Measurements from ENCODE around the gene IDI1. TPM values are rescaled to one million over a fixed set of nuclear protein-coding genes. Genes with fewer than 3 reads are reported as not detected.

Gene IDI1
- total RNA-seq, 1 experiment from 2014 or later = 102 TPM

DNA sequence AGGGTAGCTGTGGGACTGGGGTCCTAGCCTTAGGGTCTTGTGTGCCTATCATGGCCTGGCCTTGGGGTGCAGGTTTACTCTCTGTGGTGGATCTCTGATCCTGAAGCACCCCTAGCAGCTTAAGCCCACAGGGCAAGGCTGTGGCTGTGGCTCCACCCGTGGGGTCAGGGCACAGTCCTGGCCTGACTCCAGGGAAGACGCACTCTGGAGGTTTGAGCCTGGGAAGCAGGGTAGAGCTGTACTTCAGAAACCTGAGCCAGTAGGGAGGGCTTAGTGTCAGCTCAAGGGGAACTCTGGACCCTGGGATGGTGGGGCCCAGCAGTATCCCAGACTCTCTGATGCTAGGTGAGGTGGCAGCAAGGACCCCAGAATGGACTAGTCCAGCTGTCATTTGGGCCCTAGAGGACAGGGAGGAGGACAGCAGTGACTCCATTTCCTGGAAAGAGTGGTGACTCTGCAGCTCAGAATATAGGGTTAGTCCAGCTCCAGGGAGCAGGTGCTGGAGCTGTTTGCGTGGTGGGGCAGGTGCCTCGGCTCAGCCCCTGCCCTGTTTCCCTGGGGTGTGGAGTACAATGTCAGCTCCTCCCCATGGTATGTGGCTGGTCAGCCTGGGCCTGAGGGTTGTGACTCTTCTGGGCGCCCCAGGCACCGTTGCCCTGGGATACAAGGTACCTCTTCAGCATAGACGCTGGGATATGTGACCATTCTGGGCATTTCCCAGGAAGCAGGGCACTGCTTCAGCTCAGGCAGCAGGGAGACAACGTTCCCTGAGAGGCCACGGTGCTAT lies 44.8 kb downstream of the IDI1 start:
- H3K27me3 ChIP-seq (ENCODE audit: control insufficient read depth, insufficient read depth, low read length) = no peaks in the 10 kb centered on the region
- DNase-seq = no peak
- H3K36me3 ChIP-seq (replicated peaks; ENCODE audit: control insufficient read depth, insufficient read depth, low read length) = peaks cover 61% of the 10 kb centered on the region
- no peak overlapping the region for H3K4me3 ChIP-seq (ENCODE audit: insufficient read depth, low read depth, low read length)

- no peak for DNase-seq
These were observed 46.4 kb downstream of the IDI1 start for GRCh38 chr10:1002425-1003006.

DNA sequence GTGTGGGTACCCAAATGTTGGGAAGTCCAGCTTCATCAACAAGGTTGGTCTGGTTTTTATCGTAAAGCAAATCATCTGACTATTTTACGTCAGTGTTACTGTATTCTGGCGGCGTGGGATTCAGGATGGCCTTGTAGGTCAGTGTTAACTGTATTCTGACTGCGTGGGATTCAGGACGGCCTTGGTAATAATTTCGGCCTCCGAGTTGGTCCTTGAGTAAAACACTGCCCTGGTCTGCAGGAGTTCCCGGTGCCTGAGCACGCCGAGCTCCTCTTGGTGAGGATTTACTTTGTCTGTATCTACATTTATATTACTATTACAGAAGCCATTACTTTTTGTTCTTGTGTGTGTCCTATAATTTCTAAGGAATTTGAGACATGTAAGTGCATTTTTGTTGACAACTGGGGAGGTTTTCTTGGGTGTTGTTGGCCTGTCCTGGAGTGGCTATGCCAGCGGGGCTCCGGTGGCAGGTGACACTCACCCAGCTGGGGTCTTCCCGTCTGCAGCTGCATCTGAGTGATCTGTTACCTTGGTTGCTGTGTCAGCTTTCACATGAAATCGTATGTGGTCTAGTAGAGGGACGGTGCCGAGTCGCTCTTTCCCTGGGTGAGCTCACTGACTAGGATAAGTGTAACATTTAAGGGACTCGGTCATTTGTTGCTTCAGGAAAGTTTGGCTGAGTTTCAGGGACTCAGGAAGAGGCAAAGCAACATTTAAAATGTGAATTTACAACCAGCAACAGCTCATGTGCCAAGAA lies 51.5 kb downstream of the IDI1 start:
- H3K36me3 ChIP-seq (replicated peaks; ENCODE audit: control insufficient read depth, insufficient read depth, low read length) = peaks cover 59% of the 10 kb centered on the region
- H3K27me3 ChIP-seq (ENCODE audit: control insufficient read depth, insufficient read depth, low read length) = no peaks in the 10 kb centered on the region

More at GRCh38 chr10:1002425-1003006, 46.4 kb downstream of the IDI1 start:
- Histone ChIP-seq H3K27me3 (ENCODE audit: control insufficient read depth, insufficient read depth, low read length) (no peaks in the 10 kb centered on the region), H3K4me3 (ENCODE audit: insufficient read depth, low read depth, low read length) (no peak overlapping the region), H3K36me3 (replicated peaks; ENCODE audit: control insufficient read depth, insufficient read depth, low read length) (peaks cover 62% of the 10 kb centered on the region)

DNA sequence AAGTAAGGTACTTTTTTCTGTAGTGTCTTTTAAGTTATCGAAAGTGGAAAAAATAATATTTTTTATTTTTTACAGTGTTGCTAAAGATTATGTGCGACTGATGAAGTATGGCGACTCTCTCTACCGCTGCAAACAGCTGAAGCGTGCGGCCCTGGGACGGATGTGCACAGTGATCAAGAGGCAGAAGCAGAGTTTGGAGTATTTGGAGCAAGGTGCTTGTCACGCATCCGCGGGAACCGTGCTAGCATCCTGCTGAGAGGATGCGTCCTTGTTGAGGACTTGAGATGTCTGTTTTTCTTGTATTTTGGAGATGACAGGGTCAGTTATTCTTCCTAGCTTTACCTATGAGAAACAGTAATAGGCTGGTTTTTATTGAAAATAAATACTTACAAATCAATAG lies 52.9 kb downstream of the IDI1 start:
- H3K27me3 ChIP-seq (ENCODE audit: control insufficient read depth, insufficient read depth, low read length) = no peaks in the 10 kb centered on the region
- H3K4me3 ChIP-seq (ENCODE audit: insufficient read depth, low read depth, low read length) = no peak overlapping the region
- no peak for DNase-seq
- peaks cover 53% of the 10 kb centered on the region for H3K36me3 ChIP-seq (replicated peaks; ENCODE audit: control insufficient read depth, insufficient read depth, low read length)

More for the DNA sequence above, 51.5 kb downstream of the IDI1 start:
- no peak overlapping the region for H3K4me3 ChIP-seq (ENCODE audit: insufficient read depth, low read depth, low read length)
- no peak for DNase-seq

GRCh38 chr10:995559-995926 lies 53.4 kb downstream of the IDI1 start:
- no peak for DNase-seq
- Histone ChIP-seq H3K27me3 (ENCODE audit: control insufficient read depth, insufficient read depth, low read length) (no peaks in the 10 kb centered on the region), H3K4me3 (ENCODE audit: insufficient read depth, low read depth, low read length) (no peak overlapping the region), H3K36me3 (replicated peaks; ENCODE audit: control insufficient read depth, insufficient read depth, low read length) (peaks cover 48% of the 10 kb centered on the region)

DNA sequence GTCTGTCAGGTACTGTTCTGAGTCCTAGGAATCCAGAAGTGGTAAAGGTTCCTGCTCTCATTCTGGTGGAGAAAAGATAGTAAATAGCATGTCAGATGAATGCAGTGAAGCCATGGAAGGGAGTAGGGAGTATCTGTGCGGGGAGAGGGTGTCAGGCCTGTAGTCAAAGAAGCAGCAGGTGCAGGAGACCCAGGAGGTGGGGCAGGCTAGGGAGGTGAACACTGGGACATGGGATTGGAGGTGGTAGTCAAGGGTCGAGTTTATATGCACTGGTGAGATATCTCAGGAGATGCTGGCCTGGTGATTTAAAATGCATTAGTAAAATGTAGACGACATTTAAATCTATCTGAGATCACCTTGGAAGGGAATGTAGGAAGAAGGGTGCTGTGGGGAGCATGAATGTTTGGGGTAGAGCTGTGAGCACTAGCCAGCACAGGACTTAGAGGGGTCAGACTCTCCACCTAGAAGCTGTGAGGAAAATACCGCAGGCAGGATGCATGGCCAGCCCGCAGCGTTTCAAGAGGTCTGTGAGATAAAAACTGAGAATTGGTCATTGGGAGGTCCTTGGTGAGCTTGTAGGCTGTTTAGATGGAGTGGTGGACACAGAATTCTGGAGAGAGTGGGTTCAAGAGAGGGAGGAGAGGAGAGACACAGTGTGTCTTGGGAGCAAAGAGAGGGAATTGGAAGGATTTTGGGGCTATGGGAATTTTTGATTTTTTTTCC lies 53.9 kb downstream of the IDI1 start:
- DNase-seq = no peak
- H3K27me3 ChIP-seq (ENCODE audit: control insufficient read depth, insufficient read depth, low read length) = no peaks in the 10 kb centered on the region
- peaks cover 47% of the 10 kb centered on the region for H3K36me3 ChIP-seq (replicated peaks; ENCODE audit: control insufficient read depth, insufficient read depth, low read length)
- H3K4me3 ChIP-seq (ENCODE audit: insufficient read depth, low read depth, low read length) = no peak overlapping the region

GRCh38 chr10:992871-993270 lies 56.0 kb downstream of the IDI1 start:
- H3K36me3 ChIP-seq (replicated peaks; ENCODE audit: control insufficient read depth, insufficient read depth, low read length) = peaks cover 33% of the 10 kb centered on the region
- H3K27me3 ChIP-seq (ENCODE audit: control insufficient read depth, insufficient read depth, low read length) = no peaks in the 10 kb centered on the region
- no peak overlapping the region for H3K4me3 ChIP-seq (ENCODE audit: insufficient read depth, low read depth, low read length)
- no peak for DNase-seq

DNA sequence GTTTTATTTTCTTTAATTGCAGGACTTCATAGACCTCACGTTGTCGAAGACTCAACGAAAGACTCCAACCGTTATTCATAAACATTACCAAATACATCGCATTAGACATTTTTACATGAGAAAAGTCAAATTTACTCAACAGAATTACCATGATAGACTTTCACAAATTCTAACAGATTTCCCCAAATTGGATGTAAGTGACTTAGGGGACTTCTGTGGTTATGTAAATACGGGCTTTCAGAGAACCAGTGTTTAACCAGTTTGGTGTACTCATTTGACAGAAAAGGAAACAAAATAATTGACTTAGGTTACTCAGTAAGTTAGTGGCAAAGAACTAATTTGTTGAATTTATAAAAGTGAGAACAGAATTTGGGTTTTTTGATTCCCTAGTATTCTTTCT lies 56.5 kb downstream of the IDI1 start:
- Histone ChIP-seq H3K4me3 (ENCODE audit: insufficient read depth, low read depth, low read length) (no peak overlapping the region), H3K27me3 (ENCODE audit: control insufficient read depth, insufficient read depth, low read length) (no peaks in the 10 kb centered on the region), H3K36me3 (replicated peaks; ENCODE audit: control insufficient read depth, insufficient read depth, low read length) (peaks cover 30% of the 10 kb centered on the region)
- DNase-seq = no peak

- Histone ChIP-seq H3K4me3 (ENCODE audit: insufficient read depth, low read depth, low read length) (no peak overlapping the region), H3K27me3 (ENCODE audit: control insufficient read depth, insufficient read depth, low read length) (no peaks in the 10 kb centered on the region), H3K36me3 (replicated peaks; ENCODE audit: control insufficient read depth, insufficient read depth, low read length) (peaks cover 19% of the 10 kb centered on the region)
- no peak for DNase-seq
These were observed 58.1 kb downstream of the IDI1 start for GRCh38 chr10:990808-991207.

Other genes starting within 250 kb of the IDI1 start
- gene LARP4B, start 117.4 kb downstream of the IDI1 start, total RNA-seq (2014; rRNA removed; shearing (Covaris generic)) = 31.3 and 36.9 TPM in 2 replicates
- gene GTPBP4, start 60.7 kb downstream of the IDI1 start, total RNA-seq (2014; rRNA removed; shearing (Covaris generic)) = 40.8 and 53.7 TPM in 2 replicates
- gene IDI2, start 23.3 kb downstream of the IDI1 start, total RNA-seq (2014; rRNA removed; shearing (Covaris generic)) = not detected in 2 replicates
- 8.4 and 9.7 TPM in 2 replicates for gene WDR37, start 7.3 kb upstream of the IDI1 start, total RNA-seq (2014; rRNA removed; shearing (Covaris generic))

Measured in H7 (cell line).